ENCODE results near the gene KRTAP10-7. TPM values are rescaled to one million over a fixed set of nuclear protein-coding genes. Genes with fewer than 3 reads are reported as not detected.

KRTAP10-7 gene
- total and polyA plus RNA-seq, 2 experiments from 2014 or later = not detected

GRCh38 chr21:44601596-44602462, 1.4 kb downstream of the KRTAP10-7 start:
- H3K4me2 ChIP-seq (ENCODE audit: unreplicated experiment) = no peak overlapping the region
- H4K20me1 ChIP-seq (ENCODE audit: insufficient read depth) = no peaks in the 10 kb centered on the region
- no peaks in the 10 kb centered on the region for H3K79me2 ChIP-seq (ENCODE audit: insufficient read depth)
- no peak overlapping the region for H2AFZ ChIP-seq
- no peaks in the 10 kb centered on the region for H3K9me3 ChIP-seq (ENCODE audit: low read depth)
- no peak overlapping the region for H3K9ac ChIP-seq
- H3K36me3 ChIP-seq (ENCODE audit: low read depth) = no peaks in the 10 kb centered on the region
- H3K9me2 ChIP-seq (ENCODE audit: insufficient read depth) = no peaks in the 10 kb centered on the region
- in situ Hi-C loops (cut with MboI) = no loop called here
- 40 to 47% methylated on average over 23 of the region's 23 CpGs for WGBS, 2 experiments (ENCODE audit: low coverage in 1 of 2, low lambda C conversion rate in 2 of 2, missing lambda C conversion rate in 2 of 2)
- H3F3A ChIP-seq (ENCODE audit: insufficient read depth) = no peaks in the 10 kb centered on the region
- H3K4me1 ChIP-seq (ENCODE audit: insufficient read depth) = no peaks in the 10 kb centered on the region
- H3K27ac ChIP-seq = no peak overlapping the region
- H3K4me3 ChIP-seq = no peak overlapping the region
- no peak for DNase-seq
- H3K27me3 ChIP-seq (replicated peaks; ENCODE audit: insufficient read depth) = peaks cover 21% of the 10 kb centered on the region; the same call in 1 of the 2 replicates
- no peak for TF ChIP-seq EZH2phosphoT487 (IDR thresholded peaks at IDR 0.05; ENCODE audit: insufficient read depth, low read depth)

- 31 to 48% methylated on average over 7 to 18 of the region's 21 CpGs for WGBS, 2 experiments (ENCODE audit: low coverage in 1 of 2, low lambda C conversion rate in 2 of 2, missing lambda C conversion rate in 2 of 2)
- Histone ChIP-seq H3K27me3 (replicated peaks; ENCODE audit: insufficient read depth) (peaks cover 20% of the 10 kb centered on the region; the same call in 1 of the 2 replicates), H3K36me3 (ENCODE audit: low read depth) (no peaks in the 10 kb centered on the region), H3K27ac (no peak overlapping the region), H3K9ac (no peak overlapping the region), H3K4me1 (ENCODE audit: insufficient read depth) (no peaks in the 10 kb centered on the region), H3F3A (ENCODE audit: insufficient read depth) (no peaks in the 10 kb centered on the region), H3K79me2 (ENCODE audit: insufficient read depth) (no peaks in the 10 kb centered on the region), H3K9me3 (ENCODE audit: low read depth) (no peaks in the 10 kb centered on the region), H4K20me1 (ENCODE audit: insufficient read depth) (no peaks in the 10 kb centered on the region), H2AFZ (no peak overlapping the region), H3K4me2 (ENCODE audit: unreplicated experiment) (no peak overlapping the region), H3K4me3 (no peak overlapping the region), H3K9me2 (ENCODE audit: insufficient read depth) (no peaks in the 10 kb centered on the region)
- no peak for DNase-seq
- in situ Hi-C loops (cut with MboI) = no loop called here
- TF ChIP-seq EZH2phosphoT487 (IDR thresholded peaks at IDR 0.05; ENCODE audit: insufficient read depth, low read depth) (no peak), EZH2 (IDR thresholded peaks at IDR 0.05; ENCODE audit: insufficient read depth, poor library complexity, severe bottlenecking) (no peak)
Measured at GRCh38 chr21:44602463-44602850, 2.1 kb downstream of the KRTAP10-7 start.

- peaks cover 14% of the 10 kb centered on the region; the same call in 1 of the 2 replicates for H3K27me3 ChIP-seq (replicated peaks; ENCODE audit: insufficient read depth)
- in situ Hi-C loops (cut with MboI) = no loop called here
- H3K9me2 ChIP-seq (ENCODE audit: insufficient read depth) = no peaks in the 10 kb centered on the region
- no peaks in the 10 kb centered on the region for H3K9me3 ChIP-seq (ENCODE audit: low read depth)
- H3K9ac ChIP-seq = no peak overlapping the region
- no peaks in the 10 kb centered on the region for H4K20me1 ChIP-seq (ENCODE audit: insufficient read depth)
- H3K4me3 ChIP-seq = no peak overlapping the region
- H3K36me3 ChIP-seq (ENCODE audit: low read depth) = no peaks in the 10 kb centered on the region
- WGBS, 2 experiments (ENCODE audit: low coverage in 1 of 2, low lambda C conversion rate in 2 of 2, missing lambda C conversion rate in 2 of 2) = 22 to 25% methylated on average over 16 to 17 of the region's 17 CpGs
- H3K79me2 ChIP-seq (ENCODE audit: insufficient read depth) = no peaks in the 10 kb centered on the region
- H3K4me2 ChIP-seq (ENCODE audit: unreplicated experiment) = no peak overlapping the region
- no peaks in the 10 kb centered on the region for H3F3A ChIP-seq (ENCODE audit: insufficient read depth)
- no peaks in the 10 kb centered on the region for H3K4me1 ChIP-seq (ENCODE audit: insufficient read depth)
- no peak overlapping the region for H3K27ac ChIP-seq
- TF ChIP-seq EZH2 (IDR thresholded peaks at IDR 0.05; ENCODE audit: insufficient read depth, poor library complexity, severe bottlenecking) (no peak), EZH2phosphoT487 (IDR thresholded peaks at IDR 0.05; ENCODE audit: insufficient read depth, low read depth) (no peak)
- no peak overlapping the region for H2AFZ ChIP-seq
- no peak for DNase-seq
Measured at GRCh38 chr21:44603109-44603875, 2.9 kb downstream of the KRTAP10-7 start.

GRCh38 chr21:44603911-44604310, 3.5 kb downstream of the KRTAP10-7 start:
- Histone ChIP-seq H3K4me3 (no peak overlapping the region), H3F3A (ENCODE audit: insufficient read depth) (no peaks in the 10 kb centered on the region), H3K4me1 (ENCODE audit: insufficient read depth) (no peaks in the 10 kb centered on the region), H4K20me1 (ENCODE audit: insufficient read depth) (no peaks in the 10 kb centered on the region), H3K36me3 (ENCODE audit: low read depth) (no peaks in the 10 kb centered on the region), H3K9ac (no peak overlapping the region), H3K9me2 (ENCODE audit: insufficient read depth) (no peaks in the 10 kb centered on the region), H2AFZ (no peak overlapping the region), H3K27ac (no peak overlapping the region), H3K9me3 (ENCODE audit: low read depth) (no peaks in the 10 kb centered on the region), H3K79me2 (ENCODE audit: insufficient read depth) (no peaks in the 10 kb centered on the region), H3K27me3 (replicated peaks; ENCODE audit: insufficient read depth) (peaks cover 7% of the 10 kb centered on the region; the same call in 1 of the 2 replicates), H3K4me2 (ENCODE audit: unreplicated experiment) (no peak overlapping the region)
- DNase-seq = no peak
- WGBS, 2 experiments (ENCODE audit: low coverage in 1 of 2, low lambda C conversion rate in 2 of 2, missing lambda C conversion rate in 2 of 2) = 33 to 37% methylated on average over 8 of the region's 8 CpGs
- TF ChIP-seq EZH2phosphoT487 (IDR thresholded peaks at IDR 0.05; ENCODE audit: insufficient read depth, low read depth) = no peak
- no peak for TF ChIP-seq EZH2 (IDR thresholded peaks at IDR 0.05; ENCODE audit: insufficient read depth, poor library complexity, severe bottlenecking)
- in situ Hi-C loops (cut with MboI) = no loop called here

Data from GM23248 (cell line).